UCSD-AML1 (cell line): ENCODE results near the gene ZNF611.
"Not testable (repeated sequence)": the region's sequence is repeated elsewhere in the genome, so short reads cannot be mapped to it uniquely, and the experiment has no call there.

Source experiments
- DNase-seq: peaks from one replicate; lab custom pipeline; 2025; ENCODE audit not compliant: unreplicated experiment; lab: John Stamatoyannopoulos, UW

The ZNF611 gene

GRCh38 chr19:52734893-52735661, at the start of gene ZNF611:
Gene ZNF611 (minus strand): TSS chr19:52735044. CDS start chr19:52715894, 19,150 bp downstream.
- peak; percentile 95 for DNase-seq

- DNase-seq = not testable (repeated sequence)
Measured at GRCh38 chr19:52782864-52783263, 48.0 kb upstream of the ZNF611 start.

- DNase-seq = no peak
Measured at GRCh38 chr19:52778811-52779210, 44.0 kb upstream of the ZNF611 start.

GRCh38 chr19:52756447-52756846, 21.6 kb upstream of the ZNF611 start:
- DNase-seq = not testable (repeated sequence)

GRCh38 chr19:52749780-52750179, 14.9 kb upstream of the ZNF611 start:
- DNase-seq = no peak

GRCh38 chr19:52748336-52748950, 13.6 kb upstream of the ZNF611 start:
- DNase-seq = no peak

- DNase-seq = not testable (repeated sequence)
Measured at GRCh38 chr19:52745919-52746318, 11.1 kb upstream of the ZNF611 start.

- DNase-seq = no peak
Measured at GRCh38 chr19:52743091-52743490, 8.2 kb upstream of the ZNF611 start.

- DNase-seq = no peak
Measured at GRCh38 chr19:52742516-52742915, 7.7 kb upstream of the ZNF611 start.

- DNase-seq = no peak
Measured at GRCh38 chr19:52741951-52742485, 7.2 kb upstream of the ZNF611 start.

- not testable (repeated sequence) for DNase-seq
Measured at GRCh38 chr19:52741371-52741770, 6.5 kb upstream of the ZNF611 start.

GRCh38 chr19:52739576-52739975, 4.7 kb upstream of the ZNF611 start:
- DNase-seq = no peak

- no peak for DNase-seq
Measured at GRCh38 chr19:52735734-52736133, 890 bp upstream of the ZNF611 start.

GRCh38 chr19:52734331-52734892, 432 bp downstream of the ZNF611 start:
- DNase-seq = no peak

- DNase-seq = not testable (repeated sequence)
Measured at GRCh38 chr19:52726051-52726450, 8.8 kb downstream of the ZNF611 start.

GRCh38 chr19:52725528-52725961, 9.3 kb downstream of the ZNF611 start:
- DNase-seq = no peak

- no peak for DNase-seq
Measured at GRCh38 chr19:52724701-52725514, 9.9 kb downstream of the ZNF611 start.

GRCh38 chr19:52723907-52724598, 10.8 kb downstream of the ZNF611 start:
- not testable (repeated sequence) for DNase-seq

- no peak for DNase-seq
Measured at GRCh38 chr19:52722062-52723003, 12.5 kb downstream of the ZNF611 start.
